GM10266 (cell line): ENCODE results near the gene TTC39B.
"Not testable (repeated sequence)": the region's sequence is repeated elsewhere in the genome, so short reads cannot be mapped to it uniquely, and the experiment has no call there.

Experiments
- DNase-seq: peaks from one replicate; pipeline ENCODE4 v3.0.0; 2012; ENCODE audit errors: extremely low spot score
- CTCF ChIP-seq: IDR thresholded peaks from 2 replicates; pipeline ENCODE4 v1.5.1; 2012; ENCODE audit warnings: mild to moderate bottlenecking, low read depth; ENCODE audit not compliant: control insufficient read depth, insufficient read depth; ENCODE audit errors: missing control alignments

Gene TTC39B

GRCh38 chr9:15344191-15344590 is 37.2 kb upstream of the TTC39B start:
- no peak for TF ChIP-seq CTCF
- DNase-seq = no peak

- TF ChIP-seq CTCF = no peak
- no peak for DNase-seq
Observed at GRCh38 chr9:15333376-15333881, 26.4 kb upstream of the TTC39B start.

GRCh38 chr9:15332939-15333338 is 25.9 kb upstream of the TTC39B start:
- DNase-seq = no peak
- no peak for TF ChIP-seq CTCF

- TF ChIP-seq CTCF = no peak
- no peak for DNase-seq
Observed at GRCh38 chr9:15329539-15330109, 22.6 kb upstream of the TTC39B start.

- DNase-seq = no peak
- no peak for TF ChIP-seq CTCF
Observed at GRCh38 chr9:15328946-15329345, 21.9 kb upstream of the TTC39B start.

- not testable (repeated sequence) for DNase-seq
Observed at GRCh38 chr9:15322695-15323094, 15.7 kb upstream of the TTC39B start.

GRCh38 chr9:15319661-15320060 is 12.6 kb upstream of the TTC39B start:
- not testable (repeated sequence) for DNase-seq

GRCh38 chr9:15317836-15318235 is 10.8 kb upstream of the TTC39B start:
- no peak for TF ChIP-seq CTCF
- no peak for DNase-seq
